ENCODE data around the gene RALGAPB. TPM values are rescaled to one million over a fixed set of nuclear protein-coding genes. Genes with fewer than 3 reads are reported as not detected.

The RALGAPB gene
- total and polyA plus RNA-seq, 7 donors = 7.5 to 27.3 (median 18.6) TPM

DNA sequence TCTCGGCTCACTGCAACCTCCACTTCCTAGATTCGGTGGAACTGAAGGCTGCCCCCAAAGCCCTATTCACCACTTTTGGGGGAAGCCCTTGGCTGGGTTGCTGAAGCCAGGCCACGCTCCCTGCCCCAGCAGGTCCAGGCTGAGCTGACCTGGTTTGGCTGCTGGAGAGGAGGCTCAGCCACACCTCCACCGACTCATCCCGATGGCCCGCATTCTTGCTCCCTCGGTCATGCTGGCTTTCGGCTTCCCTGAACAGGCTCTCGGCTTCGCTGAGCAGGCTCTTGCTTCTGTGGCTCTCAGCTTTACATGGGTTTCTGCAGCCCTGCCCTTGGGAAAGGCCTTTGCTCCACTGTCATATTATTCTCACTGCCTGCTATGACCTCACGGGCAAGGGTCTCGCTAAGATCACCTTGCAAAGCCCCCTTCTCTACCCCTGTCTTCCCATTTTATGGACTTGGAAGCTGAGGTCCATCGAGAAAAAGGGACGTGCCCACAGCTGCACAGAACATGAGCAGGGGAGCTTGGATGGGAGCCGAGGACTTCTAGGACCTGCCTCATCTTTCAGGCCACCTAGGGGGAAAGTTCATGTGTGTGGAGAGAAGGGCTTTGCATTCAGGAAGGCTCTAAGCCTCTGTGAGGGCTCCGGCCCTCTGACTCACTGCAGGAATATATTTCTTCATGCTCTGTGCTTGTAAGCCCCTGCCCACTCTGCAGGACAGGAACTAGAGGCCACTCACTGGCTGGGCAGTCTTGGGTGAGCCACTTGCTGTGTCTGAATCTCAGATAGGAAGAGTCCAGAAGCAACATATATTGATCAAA, 144.6 kb downstream of the RALGAPB start:
- no peak for DNase-seq
- Histone ChIP-seq H3K27me3 (ENCODE audit: insufficient read depth in 3 of 3, low read length in 2 of 3) (peaks cover 0 to 39% (median 12%) of the 10 kb centered on the region in 3 donors), H3K4me1 (no peaks in the 10 kb centered on the region), H3K9me3 (no peaks in the 10 kb centered on the region), H3K27ac (no peak overlapping the region), H3K4me3 (no peak overlapping the region), H3K36me3 (ENCODE audit: insufficient read depth in 1 of 2, low read depth in 1 of 2) (no peaks in the 10 kb centered on the region)
- intact Hi-C loops (cut with DNase I) = no loop called here
- TF ChIP-seq, protein P1, sequence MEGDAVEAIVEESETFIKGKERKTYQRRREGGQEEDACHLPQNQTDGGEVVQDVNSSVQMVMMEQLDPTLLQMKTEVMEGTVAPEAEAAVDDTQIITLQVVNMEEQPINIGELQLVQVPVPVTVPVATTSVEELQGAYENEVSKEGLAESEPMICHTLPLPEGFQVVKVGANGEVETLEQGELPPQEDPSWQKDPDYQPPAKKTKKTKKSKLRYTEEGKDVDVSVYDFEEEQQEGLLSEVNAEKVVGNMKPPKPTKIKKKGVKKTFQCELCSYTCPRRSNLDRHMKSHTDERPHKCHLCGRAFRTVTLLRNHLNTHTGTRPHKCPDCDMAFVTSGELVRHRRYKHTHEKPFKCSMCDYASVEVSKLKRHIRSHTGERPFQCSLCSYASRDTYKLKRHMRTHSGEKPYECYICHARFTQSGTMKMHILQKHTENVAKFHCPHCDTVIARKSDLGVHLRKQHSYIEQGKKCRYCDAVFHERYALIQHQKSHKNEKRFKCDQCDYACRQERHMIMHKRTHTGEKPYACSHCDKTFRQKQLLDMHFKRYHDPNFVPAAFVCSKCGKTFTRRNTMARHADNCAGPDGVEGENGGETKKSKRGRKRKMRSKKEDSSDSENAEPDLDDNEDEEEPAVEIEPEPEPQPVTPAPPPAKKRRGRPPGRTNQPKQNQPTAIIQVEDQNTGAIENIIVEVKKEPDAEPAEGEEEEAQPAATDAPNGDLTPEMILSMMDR (IDR thresholded peaks at IDR 0.05) = no peak
- no peak for ATAC-seq
- WGBS, 3 donors = 64 to 72% (median 64%) methylated on average over 16 of the region's 16 CpGs

DNA sequence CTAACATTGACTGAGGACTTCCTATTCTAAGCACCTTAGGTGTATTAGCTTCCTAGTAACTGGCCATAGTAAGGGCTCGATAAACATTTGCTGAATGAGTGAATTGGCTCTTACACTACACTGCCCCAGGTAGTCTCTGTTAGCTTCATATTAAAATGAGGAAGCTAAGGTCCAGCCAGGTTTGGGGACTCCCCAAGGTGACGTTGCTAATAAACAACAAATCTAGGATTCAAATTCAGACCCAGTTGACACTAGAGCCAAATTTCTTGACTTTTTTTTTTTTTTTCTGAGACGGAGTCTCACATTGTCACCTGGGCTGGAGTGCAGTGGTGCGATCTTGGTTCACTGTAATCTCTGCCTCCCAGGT, 145.2 kb downstream of the RALGAPB start:
- Histone ChIP-seq H3K4me3 (no peak overlapping the region), H3K4me1 (no peaks in the 10 kb centered on the region), H3K36me3 (ENCODE audit: insufficient read depth in 1 of 2, low read depth in 1 of 2) (no peaks in the 10 kb centered on the region), H3K27me3 (ENCODE audit: insufficient read depth in 3 of 3, low read length in 2 of 3) (peaks cover 0 to 39% (median 14%) of the 10 kb centered on the region in 3 donors), H3K9me3 (no peaks in the 10 kb centered on the region), H3K27ac (no peak overlapping the region)
- DNase-seq (no peak), ATAC-seq (no peak)
- TF ChIP-seq, protein P1 (IDR thresholded peaks at IDR 0.05) = no peak
- intact Hi-C loops (cut with DNase I) = no loop called here
- whole genome bisulfite sequencing, 3 donors = 82 to 90% (median 87%) methylated on average over 4 of the region's 4 CpGs

DNA sequence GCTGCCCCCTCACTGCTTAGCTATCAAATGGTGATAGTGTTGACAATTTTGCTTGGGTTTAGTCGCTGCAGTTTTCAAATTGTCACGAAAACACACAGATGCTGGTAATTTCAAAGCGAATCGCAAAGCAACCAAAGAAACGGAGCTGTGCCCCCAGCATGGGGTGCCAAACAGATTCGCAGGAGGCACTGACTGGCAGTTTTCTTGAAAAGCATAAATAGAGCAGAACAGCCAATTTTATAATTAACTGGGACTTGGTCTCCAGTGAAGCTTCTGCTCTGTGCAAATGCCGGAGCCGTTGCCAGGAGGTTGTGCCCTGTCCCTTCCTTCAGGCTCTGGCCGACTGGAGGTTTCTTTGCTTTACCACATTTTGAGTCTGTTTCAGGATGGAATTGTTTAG, 147.8 kb downstream of the RALGAPB start:
- no peak overlapping the region for H3K27ac ChIP-seq
- intact Hi-C loops (cut with DNase I) = no loop called here
- 35 to 42% (median 39%) methylated on average over 9 of the region's 9 CpGs for WGBS, 3 donors
- TF ChIP-seq, protein P1 (IDR thresholded peaks at IDR 0.05) = no peak
- no peaks in the 10 kb centered on the region for H3K36me3 ChIP-seq (ENCODE audit: insufficient read depth in 1 of 2, low read depth in 1 of 2)
- no peaks in the 10 kb centered on the region for H3K9me3 ChIP-seq
- DNase-seq = no peak
- H3K4me3 ChIP-seq = no peak overlapping the region
- no peak for ATAC-seq
- H3K4me1 ChIP-seq = no peaks in the 10 kb centered on the region
- H3K27me3 ChIP-seq (ENCODE audit: insufficient read depth in 3 of 3, low read length in 2 of 3) = peaks cover 0 to 37% (median 15%) of the 10 kb centered on the region in 3 donors

- WGBS, 3 donors = 52 to 55% (median 53%) methylated on average over 4 of the region's 4 CpGs
- H3K4me1 ChIP-seq = no peaks in the 10 kb centered on the region
- intact Hi-C loops (cut with DNase I) = no loop called here
- no peak overlapping the region for H3K4me3 ChIP-seq
- H3K27me3 ChIP-seq (ENCODE audit: insufficient read depth in 3 of 3, low read length in 2 of 3) = peaks cover 0 to 30% (median 5%) of the 10 kb centered on the region in 3 donors
- TF ChIP-seq, protein P1 (IDR thresholded peaks at IDR 0.05) = no peak
- no peak for ATAC-seq
- no peaks in the 10 kb centered on the region for H3K36me3 ChIP-seq (ENCODE audit: insufficient read depth in 1 of 2, low read depth in 1 of 2)
- no peak overlapping the region for H3K27ac ChIP-seq
- no peak for DNase-seq
- no peaks in the 10 kb centered on the region for H3K9me3 ChIP-seq
These were observed 150.4 kb downstream of the RALGAPB start for GRCh38 chr20:38623061-38623460.

All from psoas muscle (tissue), 8 donors.